T-helper 2 cell treated with Interferon-gamma antibody and Interleukin-4, amounts not matched to agents 5 μg/mL and 100 μg/mL, for 36 hours (primary cell): ENCODE data around the gene ODC1.
"Not testable (repeated sequence)": the region's sequence is repeated elsewhere in the genome, so short reads cannot be mapped to it uniquely, and the experiment has no call there.

ENCODE experiments used
- DNase-seq: peaks from one replicate; pipeline ENCODE4 v3.0.0; 2021; ENCODE audit warnings: low spot score
- H3K27ac Mint-ChIP-seq: one replicate; pipeline ENCODE4 v1.8.0; 2021; ENCODE audit warnings: mild to moderate bottlenecking, mixed read lengths
- H3K27me3 Mint-ChIP-seq: one replicate; pipeline ENCODE4 v1.8.0; 2021; ENCODE audit warnings: low read depth, mixed read lengths
- H3K36me3 Mint-ChIP-seq: one replicate; pipeline ENCODE4 v1.8.0; 2021; ENCODE audit warnings: low read depth, mixed read lengths
- H3K4me1 Mint-ChIP-seq: one replicate; pipeline ENCODE4 v1.8.0; 2021; ENCODE audit warnings: low read depth, mixed read lengths
- H3K4me3 Mint-ChIP-seq: one replicate; pipeline ENCODE4 v1.8.0; 2022; ENCODE audit warnings: mild to moderate bottlenecking, moderate library complexity, mixed read lengths
- H3K9me3 Mint-ChIP-seq: one replicate; pipeline ENCODE4 v1.8.0; 2021; ENCODE audit warnings: mixed read lengths

ODC1 gene

DNA sequence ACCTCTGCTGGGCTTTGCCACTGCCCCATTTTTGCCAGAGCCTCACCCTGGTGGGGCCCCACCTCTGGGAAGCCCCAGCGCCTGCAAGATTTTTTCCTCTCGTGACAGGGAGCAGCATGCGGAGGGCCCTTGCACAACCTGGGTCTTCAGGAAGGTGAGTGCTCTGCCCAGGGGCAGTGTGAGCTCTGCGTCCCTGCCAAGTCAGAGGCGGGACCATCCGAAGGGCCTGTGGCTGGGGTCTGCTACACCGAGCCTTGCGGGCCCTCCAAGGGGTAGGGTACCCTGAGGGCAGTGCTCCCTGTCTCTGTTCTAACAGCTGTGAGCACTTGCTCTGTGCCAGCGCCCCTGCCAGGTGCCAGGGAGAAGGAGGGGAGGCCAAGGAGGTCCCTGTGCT is 5.8 kb upstream of the ODC1 start:
- Mint-ChIP-seq H3K27me3 (peaks cover 5% of the 10 kb centered on the region), H3K9me3 (no peaks in the 10 kb centered on the region), H3K36me3 (no peaks in the 10 kb centered on the region), H3K27ac (no peak overlapping the region), H3K4me3 (no peak overlapping the region), H3K4me1 (peaks cover 14% of the 10 kb centered on the region)
- no peak for DNase-seq

DNA sequence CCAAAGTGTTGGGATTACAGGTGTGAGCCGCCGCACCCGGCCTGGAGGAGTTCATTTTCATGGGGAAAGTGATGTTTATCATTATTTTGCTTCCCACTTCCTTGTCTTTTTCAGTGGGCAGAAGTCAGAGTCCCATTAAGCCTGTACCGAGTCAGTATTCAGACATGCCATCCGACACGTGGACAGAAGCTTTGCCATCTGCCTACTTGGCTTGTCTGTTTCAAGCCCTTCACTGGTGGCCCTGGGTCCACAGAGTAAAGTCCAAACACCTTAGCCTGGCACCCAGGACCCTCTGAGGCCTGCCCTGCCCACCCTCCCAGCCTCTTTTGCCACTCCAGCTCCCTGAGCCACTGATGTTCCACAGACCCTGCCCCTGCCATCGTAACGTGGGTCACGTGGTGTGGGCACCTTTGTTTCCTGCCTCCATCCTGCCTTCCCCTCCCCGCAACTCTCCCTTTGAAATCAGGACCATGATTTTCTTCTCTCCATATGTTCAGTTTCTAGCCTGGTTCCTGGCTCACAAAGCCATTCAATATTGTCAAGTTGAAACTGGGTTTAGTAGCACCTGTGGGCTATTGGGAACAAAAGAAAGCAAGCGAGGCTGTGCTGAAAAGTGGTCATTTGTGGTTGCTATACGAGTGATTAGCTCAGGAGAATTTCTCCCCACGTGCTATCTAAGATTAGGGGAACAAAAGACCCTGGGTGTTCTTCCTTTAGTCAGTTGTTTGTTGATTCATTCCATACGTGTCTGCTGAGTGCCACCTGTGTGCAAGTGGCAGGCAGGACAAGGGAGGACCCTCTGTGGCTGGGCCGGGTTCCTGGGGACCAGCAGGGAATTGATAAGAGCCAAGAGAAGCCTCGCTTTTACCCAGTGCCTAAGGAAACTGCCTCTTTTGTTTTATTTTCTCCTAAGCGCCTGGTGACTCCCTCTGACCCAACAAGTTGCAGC is 5.1 kb upstream of the ODC1 start:
- H3K27me3 Mint-ChIP-seq, result no peaks in the 10 kb centered on the region
- H3K4me1 Mint-ChIP-seq, result peaks cover 14% of the 10 kb centered on the region
- no peaks in the 10 kb centered on the region for H3K9me3 Mint-ChIP-seq
- no peak for DNase-seq
- H3K36me3 Mint-ChIP-seq, result no peaks in the 10 kb centered on the region
- H3K4me3 Mint-ChIP-seq, result no peak overlapping the region
- no peak overlapping the region for H3K27ac Mint-ChIP-seq

DNA sequence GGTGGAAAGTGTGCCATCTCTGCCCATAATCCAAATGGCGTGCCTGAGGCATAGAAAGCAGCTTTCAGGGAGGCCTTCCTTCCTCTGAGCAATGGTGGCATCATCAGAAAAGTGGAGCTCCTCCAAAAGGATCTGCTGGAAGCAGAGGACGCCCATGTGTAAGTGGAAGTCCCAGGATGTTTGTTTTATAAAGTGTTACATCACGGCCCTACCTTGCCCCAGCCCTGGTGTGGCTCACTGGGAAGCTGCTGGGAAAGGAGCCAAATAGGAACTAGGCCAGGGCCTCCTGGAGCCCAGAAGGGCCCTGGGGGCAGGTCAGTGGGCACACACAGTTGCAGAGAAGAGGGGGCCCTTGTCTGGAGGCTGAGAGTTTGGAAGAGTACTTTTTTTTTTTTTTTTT is 4.2 kb upstream of the ODC1 start:
- H3K4me3 Mint-ChIP-seq, result no peak overlapping the region
- no peaks in the 10 kb centered on the region for H3K27me3 Mint-ChIP-seq
- H3K9me3 Mint-ChIP-seq, result no peaks in the 10 kb centered on the region
- no peak for DNase-seq
- peaks cover 2% of the 10 kb centered on the region for H3K36me3 Mint-ChIP-seq
- peaks cover 16% of the 10 kb centered on the region for H3K4me1 Mint-ChIP-seq
- H3K27ac Mint-ChIP-seq, result no peak overlapping the region

DNA sequence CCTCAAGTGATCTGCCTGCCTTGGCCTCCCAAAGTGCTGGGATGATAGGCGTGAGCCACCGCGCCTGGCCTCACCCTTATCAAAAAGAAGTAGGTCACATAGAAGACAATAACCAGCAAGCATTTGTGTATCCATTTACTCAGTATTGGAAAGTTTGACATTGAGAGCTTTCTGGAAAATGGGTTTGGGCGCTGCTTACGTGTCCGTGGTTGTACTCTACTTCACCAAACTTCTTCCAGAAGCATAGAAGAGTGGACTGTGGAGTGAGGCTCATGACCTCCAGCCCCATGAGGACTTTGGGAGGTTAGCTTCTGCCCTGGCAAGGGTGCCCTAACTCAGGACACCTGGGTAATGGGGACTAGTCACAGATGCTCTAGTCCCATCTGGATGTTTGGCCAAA is 3.7 kb upstream of the ODC1 start:
- H3K4me1 Mint-ChIP-seq, result peaks cover 20% of the 10 kb centered on the region
- no peak for DNase-seq
- H3K27ac Mint-ChIP-seq, result no peak overlapping the region
- H3K9me3 Mint-ChIP-seq, result no peaks in the 10 kb centered on the region
- peaks cover 4% of the 10 kb centered on the region for H3K36me3 Mint-ChIP-seq
- H3K27me3 Mint-ChIP-seq, result no peaks in the 10 kb centered on the region
- no peak overlapping the region for H3K4me3 Mint-ChIP-seq

DNA sequence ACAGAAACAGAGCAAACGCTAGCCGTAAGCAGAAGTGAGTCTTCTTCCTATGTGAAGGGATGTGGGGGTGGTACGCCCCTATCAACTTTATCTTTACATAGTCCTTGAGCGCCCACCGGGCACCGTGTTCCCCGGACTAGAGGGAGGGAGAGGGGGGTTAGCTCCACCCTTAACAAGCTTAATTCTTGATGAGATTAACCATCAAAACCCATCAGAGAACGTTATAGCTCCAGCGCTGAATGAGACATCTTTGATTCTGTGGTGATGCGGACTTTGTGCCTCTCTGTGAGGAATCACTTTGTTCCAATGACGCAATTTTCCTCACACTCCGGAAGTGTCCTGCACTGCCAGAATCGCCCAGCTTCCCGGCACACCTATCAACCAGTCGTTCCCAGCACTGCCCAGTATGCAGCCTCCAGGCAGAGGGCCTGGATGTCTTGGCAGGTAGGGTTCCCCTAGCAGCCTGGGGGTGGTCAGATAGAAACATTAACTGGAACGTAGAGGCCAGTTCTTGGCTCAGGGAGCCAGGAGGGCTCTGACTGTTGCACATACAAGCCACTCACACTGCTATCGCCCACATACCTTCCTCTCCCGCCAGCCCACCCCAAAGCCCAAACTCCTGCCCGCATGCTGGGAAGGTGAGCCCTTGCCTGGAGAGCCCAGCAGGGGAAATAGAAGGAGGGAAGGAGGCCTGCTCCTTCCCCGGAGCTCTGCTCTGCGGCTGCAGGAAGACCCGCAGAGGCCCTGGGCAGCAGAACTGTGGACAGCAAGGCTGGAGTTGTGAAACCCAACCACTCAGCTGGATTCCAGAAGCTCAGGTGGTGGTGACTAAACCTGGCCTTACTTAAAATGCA is 1.9 kb upstream of the ODC1 start:
- Mint-ChIP-seq H3K27me3 (no peaks in the 10 kb centered on the region), H3K4me3 (peak overlapping the region; percentile 88), H3K27ac (peak overlapping the region; percentile 26), H3K4me1 (peaks cover 26% of the 10 kb centered on the region), H3K9me3 (no peaks in the 10 kb centered on the region), H3K36me3 (peaks cover 4% of the 10 kb centered on the region)
- DNase-seq, result no peak

DNA sequence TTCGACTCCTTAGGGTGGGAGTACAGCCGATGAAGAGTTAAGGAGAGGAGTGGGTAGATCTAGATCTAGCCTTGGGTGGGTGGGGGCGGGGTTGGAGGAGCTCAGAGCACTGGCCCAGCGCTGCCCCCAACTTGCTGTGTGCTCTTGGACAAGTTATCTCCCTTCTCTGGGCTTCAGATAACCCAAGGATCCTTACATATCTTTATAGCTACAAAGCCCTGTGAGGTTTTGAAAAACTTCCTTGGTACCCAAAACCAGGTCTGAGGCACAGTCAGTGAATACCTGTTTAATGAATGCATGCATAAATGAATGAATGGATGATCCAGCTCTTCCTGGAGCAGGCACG is 1.3 kb upstream of the ODC1 start:
- Mint-ChIP-seq H3K27me3 (no peaks in the 10 kb centered on the region), H3K4me1 (peaks cover 32% of the 10 kb centered on the region)

DNA sequence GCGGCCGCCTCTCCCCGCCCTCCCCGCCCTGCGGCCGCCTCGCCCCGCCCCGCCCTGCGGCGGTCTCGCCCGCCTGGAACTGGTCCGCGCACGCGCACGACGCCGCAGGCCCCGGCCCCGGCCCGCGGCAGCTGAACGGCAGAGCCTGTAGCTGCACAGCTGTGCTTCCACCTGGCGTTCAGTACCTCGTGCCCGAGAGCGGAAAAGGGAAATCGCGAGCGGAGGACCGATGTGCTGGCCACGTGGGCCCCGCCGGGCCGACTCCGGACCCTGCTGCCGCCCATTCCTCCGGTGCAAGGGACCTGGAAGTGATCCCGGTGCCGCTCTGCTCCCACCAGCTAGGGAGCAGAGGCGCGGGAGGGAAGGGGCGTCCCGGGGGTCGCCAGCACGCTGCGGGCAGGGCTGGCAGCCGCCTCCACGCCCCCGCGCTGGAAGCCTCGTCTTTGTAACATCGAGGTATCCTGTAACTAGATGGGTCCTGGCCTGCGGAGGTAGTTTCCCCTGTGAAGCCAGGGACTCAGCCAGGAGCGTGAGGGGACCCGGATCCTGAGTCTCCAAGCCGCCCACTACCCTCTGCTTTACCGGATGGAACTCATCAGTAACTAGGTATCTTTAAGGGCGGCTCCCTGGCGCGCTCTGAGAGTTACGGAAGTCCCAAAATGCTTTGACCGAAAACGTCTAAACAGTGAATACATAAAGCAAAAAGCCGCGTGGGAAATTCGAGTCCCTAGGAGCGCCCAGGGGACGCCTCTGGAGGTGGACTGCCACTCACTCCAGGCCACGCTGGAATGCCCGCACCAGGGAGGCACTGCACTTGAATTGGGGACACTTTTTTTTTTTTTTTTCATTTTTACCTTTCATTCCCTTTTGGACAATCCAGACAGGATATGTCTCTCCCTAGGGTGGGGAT is 704 bp upstream of the ODC1 start:
- Mint-ChIP-seq H3K27me3 (no peaks in the 10 kb centered on the region), H3K4me3 (peak overlapping the region; percentile 88), H3K4me1 (peaks cover 34% of the 10 kb centered on the region), H3K9me3 (no peaks in the 10 kb centered on the region), H3K36me3 (peaks cover 15% of the 10 kb centered on the region), H3K27ac (peak overlapping the region; percentile 93)
- DNase-seq, result peak; percentile 94

More for the DNA sequence above, 1.3 kb upstream of the ODC1 start:
- H3K27ac Mint-ChIP-seq, result peak overlapping the region; percentile 93
- DNase-seq, result no peak
- H3K36me3 Mint-ChIP-seq, result peaks cover 9% of the 10 kb centered on the region
- H3K9me3 Mint-ChIP-seq, result no peaks in the 10 kb centered on the region
- H3K4me3 Mint-ChIP-seq, result peak overlapping the region; percentile 88

DNA sequence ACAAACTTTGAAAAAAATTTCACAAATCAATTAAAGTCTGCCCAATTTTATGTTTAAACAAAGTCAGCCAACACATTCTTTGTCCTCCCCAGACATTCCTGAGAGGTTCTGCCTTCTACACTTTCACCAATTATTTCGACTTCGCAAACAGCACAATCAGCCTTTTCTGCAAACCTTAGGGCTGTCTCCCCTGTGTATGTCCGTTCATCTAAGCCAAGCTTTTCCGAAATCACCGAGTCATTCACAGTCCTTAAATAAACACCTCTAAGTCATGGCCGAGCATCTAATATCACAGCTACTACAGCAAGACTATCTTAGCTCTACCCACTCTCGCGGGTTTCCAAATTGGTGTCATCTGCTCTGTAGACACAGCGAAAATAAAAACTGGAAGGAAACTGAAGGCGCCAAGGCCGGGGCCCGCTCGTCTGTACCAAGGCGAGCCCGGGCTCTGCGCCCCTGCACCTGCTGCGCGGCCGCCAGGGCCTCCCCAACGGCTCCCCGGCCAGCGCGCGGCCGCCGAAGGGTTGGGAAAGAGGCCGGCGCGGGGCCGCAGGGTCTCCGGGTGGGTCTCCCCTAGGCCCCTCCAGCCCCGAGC is 730 bp downstream of the ODC1 start:
- Mint-ChIP-seq H3K27me3 (no peaks in the 10 kb centered on the region), H3K9me3 (no peaks in the 10 kb centered on the region), H3K4me3 (peak overlapping the region; percentile 90), H3K36me3 (peaks cover 24% of the 10 kb centered on the region), H3K27ac (peak overlapping the region; percentile 72), H3K4me1 (peaks cover 32% of the 10 kb centered on the region)
- DNase-seq, result no peak

DNA sequence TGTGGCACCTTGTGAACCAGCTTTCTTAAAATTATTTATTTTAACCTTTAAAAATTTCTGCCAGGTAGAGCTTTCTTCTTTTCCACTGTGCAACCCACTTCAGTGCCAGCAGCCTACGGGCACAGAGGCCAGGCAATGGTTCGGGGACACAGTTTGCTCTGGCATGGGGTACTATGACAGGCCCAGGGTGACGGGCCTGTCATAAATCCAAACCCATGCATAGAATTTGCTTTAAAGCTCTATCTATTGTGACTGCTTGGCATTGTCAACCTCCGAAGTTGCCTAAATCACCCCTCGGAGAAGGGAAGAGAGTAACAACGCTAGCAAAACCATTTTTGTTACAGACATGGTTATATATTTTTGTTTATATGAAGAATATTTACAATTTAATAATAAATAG is 1.5 kb downstream of the ODC1 start:
- Mint-ChIP-seq H3K4me1 (peaks cover 32% of the 10 kb centered on the region), H3K27me3 (no peaks in the 10 kb centered on the region), H3K9me3 (no peaks in the 10 kb centered on the region), H3K27ac (no peak overlapping the region), H3K36me3 (peaks cover 31% of the 10 kb centered on the region), H3K4me3 (peak overlapping the region; percentile 46)
- no peak for DNase-seq

DNA sequence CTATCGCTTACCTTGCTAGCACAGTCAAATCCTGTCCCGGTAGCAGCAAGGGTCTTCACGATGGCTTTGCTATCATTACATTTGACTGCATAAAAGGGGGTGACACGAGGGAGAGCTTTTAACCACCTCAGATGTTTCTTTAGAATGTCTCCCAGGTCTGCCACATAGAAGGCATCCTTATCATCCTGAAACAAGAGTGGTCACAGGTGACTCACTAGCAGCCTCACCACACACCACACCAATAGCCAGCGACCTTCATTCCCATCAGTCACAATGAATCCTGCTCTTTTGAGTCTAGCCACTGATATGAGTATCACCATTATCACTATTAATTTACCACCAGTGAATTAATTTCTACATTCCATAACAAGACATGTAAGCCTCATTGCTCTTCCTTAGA is 3.7 kb downstream of the ODC1 start:
- DNase-seq, result peak; percentile 71
- Mint-ChIP-seq H3K4me1 (peaks cover 24% of the 10 kb centered on the region), H3K36me3 (peaks cover 42% of the 10 kb centered on the region), H3K9me3 (no peaks in the 10 kb centered on the region), H3K27ac (no peak overlapping the region), H3K4me3 (no peak overlapping the region), H3K27me3 (no peaks in the 10 kb centered on the region)

DNA sequence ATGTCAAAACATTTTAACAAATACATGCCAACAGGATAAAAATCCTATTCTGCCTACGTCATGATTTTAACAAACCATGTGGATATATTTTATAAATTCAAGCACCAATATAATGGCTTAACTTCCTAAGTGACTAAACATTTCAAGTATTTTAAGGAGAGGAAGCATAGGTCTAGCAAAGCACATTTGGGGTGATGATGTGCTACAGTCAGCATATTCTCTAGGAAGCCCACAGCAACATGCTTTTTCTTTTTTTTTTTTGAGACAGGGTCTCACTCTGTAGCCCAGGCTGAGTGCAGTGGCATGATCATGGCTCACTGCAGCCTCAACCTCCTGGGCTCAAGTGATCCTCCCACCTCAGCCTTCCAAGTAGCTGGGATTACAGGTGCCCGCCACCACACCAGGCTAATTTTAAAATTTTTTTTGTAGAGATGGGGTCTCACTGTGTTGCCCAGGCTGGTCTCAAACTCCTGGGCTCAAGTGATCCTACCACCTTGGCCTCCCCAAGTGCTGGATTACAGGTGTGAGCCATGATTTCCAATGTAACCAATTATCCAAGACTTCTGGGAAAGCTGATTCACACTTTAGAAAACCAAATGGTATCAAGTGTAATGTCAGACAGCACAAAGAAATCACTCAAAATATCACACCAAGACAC is 5.5 kb downstream of the ODC1 start:
- not testable (repeated sequence) for DNase-seq, H3K4me3 Mint-ChIP-seq, H3K9me3 Mint-ChIP-seq, H3K27ac Mint-ChIP-seq, H3K27me3 Mint-ChIP-seq
- Mint-ChIP-seq H3K4me1 (peaks cover 22% of the 10 kb centered on the region), H3K36me3 (peaks cover 44% of the 10 kb centered on the region)

DNA sequence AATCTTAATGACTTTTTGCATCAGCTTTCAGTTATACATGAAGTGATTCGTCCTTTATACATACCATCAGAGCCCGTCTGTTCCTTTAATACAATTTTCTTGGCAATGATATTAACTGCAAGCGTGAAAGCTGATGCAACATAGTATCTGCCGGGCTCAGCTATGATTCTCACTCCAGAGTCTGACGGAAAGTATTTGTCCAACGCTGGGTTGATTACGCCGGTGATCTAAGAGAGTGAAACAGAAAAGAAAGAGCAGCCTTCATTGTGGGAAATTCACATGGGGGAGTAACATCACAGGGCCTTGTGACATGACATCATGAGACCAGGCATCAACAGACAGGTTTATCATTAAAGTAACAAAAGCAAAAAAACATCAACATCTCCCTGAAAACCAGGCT is 6.2 kb downstream of the ODC1 start:
- DNase-seq, result no peak
- no peak overlapping the region for H3K4me3 Mint-ChIP-seq
- H3K9me3 Mint-ChIP-seq, result no peaks in the 10 kb centered on the region
- H3K27ac Mint-ChIP-seq, result no peak overlapping the region
- H3K27me3 Mint-ChIP-seq, result no peaks in the 10 kb centered on the region
- H3K4me1 Mint-ChIP-seq, result peaks cover 17% of the 10 kb centered on the region
- peaks cover 40% of the 10 kb centered on the region for H3K36me3 Mint-ChIP-seq

DNA sequence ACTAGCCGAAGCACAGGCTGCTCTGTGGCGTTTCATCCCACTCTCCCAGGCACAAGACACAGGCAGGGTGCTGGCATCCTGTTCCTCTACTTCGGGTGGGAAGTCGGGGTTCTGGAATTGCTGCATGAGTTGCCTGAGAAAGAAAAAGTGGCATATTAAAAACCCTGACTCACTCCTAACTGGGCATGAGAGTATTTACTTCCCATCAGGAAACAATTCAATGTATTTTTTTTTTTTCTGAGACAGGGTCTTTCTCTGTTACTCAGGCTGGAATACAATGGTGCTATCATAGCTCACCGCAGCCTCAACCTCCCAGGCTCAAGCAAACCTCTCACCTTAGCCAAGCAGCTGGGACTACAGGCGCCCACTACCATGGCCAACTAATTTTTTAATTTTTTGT is 7.4 kb downstream of the ODC1 start:
- Mint-ChIP-seq H3K27me3 (no peaks in the 10 kb centered on the region), H3K4me1 (peaks cover 11% of the 10 kb centered on the region), H3K4me3 (no peak overlapping the region), H3K36me3 (peaks cover 40% of the 10 kb centered on the region), H3K27ac (no peak overlapping the region), H3K9me3 (no peaks in the 10 kb centered on the region)
- no peak for DNase-seq
